Activated CD8-positive, alpha-beta memory T cell treated with anti-CD3 and anti-CD28 coated beads, Interleukin-2, amount 50 U/mL, for 24 hours (primary cell): ENCODE measurements around the gene VPREB1.
A peak's percentile ranks its signal among the peaks of the same experiment; 100 is the strongest.
"Not testable (repeated sequence)": the region's sequence is repeated elsewhere in the genome, so short reads cannot be mapped to it uniquely, and the experiment has no call there.

Experiments
- DNase-seq: peaks from one replicate; pipeline ENCODE4 v3.0.0-alpha.2; 2020; ENCODE audit errors: extremely low read depth

The VPREB1 gene, protein sequence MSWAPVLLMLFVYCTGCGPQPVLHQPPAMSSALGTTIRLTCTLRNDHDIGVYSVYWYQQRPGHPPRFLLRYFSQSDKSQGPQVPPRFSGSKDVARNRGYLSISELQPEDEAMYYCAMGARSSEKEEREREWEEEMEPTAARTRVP

DNA sequence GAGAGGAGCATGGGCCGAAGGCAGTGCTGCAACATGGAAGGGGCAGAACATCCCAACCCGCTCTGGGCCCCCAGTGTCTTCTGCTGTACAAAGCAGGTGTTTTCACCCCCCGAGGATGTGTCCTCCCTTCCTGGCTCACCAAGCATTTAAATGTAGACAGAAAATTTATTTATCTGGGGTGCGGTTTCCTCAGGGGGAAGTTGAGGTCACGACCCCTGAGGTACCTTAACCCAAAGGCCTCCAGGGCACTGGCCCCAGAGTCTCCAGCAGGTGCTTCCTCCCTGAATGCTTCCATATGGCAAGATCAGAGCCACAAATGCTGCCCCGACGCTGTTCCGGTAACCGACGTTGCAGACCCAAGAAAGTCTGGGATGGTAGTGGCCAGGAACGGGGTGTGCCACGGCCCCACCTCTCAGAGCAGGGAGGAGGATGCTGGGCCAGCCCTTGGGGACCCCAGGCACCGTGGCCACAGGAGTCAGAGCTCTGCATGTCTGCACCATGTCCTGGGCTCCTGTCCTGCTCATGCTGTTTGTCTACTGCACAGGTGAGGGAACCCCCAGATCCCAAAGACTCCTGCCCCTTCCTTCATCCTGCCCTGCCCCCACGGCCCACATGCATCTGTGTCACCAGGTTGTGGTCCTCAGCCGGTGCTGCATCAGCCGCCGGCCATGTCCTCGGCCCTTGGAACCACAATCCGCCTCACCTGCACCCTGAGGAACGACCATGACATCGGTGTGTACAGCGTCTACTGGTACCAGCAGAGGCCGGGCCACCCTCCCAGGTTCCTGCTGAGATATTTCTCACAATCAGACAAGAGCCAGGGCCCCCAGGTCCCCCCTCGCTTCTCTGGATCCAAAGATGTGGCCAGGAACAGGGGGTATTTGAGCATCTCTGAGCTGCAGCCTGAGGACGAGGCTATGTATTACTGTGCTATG, at the start of gene VPREB1:
Gene VPREB1, plus strand, starts transcription at position 471 of the 935 bp plus-strand sequence. Its CDS starts 28 bp downstream, at position 499.
- DNase-seq: no peak

DNA sequence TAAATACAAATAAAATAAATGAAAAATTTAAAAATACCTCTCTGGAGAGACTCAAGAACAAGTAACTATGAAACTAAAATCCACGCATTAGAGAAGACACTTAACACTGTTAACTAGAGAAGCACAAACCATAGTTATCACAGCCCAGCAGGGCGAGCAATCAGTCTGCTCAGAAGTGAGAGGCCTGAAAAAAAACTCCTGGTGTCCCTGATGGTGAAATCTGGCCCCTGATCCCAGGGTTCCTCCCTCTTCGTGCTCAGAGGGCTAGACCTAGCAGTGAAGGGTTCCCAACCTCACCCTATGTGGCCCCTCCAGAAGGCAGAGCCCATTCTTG, 49.7 kb upstream of the VPREB1 start:
- DNase-seq: no peak

DNA sequence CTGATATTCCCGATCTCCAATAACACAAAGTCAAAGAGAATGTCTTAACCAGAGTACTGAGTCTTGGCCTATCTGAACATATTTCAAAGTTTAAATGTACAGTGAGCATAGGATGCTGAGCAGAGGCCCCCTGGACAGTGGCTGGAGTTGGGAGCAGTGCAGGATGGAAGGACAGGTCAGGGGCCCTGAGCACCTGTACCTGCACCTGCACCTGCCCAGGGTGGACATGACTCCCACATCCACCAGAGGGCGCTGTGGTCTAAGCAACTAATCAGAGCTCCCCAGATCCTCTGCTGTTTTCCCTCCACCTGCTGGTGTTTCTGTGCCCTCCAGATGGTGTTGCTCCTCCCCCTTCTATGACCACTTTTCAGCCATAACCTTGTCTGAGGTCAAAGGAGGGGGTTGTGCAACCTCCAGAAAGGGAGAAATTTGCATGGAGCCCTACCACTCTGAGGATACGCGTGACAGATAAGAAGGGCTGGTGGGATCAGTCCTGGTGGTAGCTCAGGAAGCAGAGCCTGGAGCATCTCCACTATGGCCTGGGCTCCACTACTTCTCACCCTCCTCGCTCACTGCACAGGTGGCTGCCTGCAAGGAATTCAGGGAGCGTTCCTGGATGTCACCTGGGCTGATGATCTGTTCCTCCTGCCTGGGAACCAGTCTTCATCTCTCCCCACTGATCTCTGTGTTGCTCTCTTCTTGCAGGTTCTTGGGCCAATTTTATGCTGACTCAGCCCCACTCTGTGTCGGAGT, 49.1 kb upstream of the VPREB1 start:
- peak; percentile 69 for DNase-seq

- no peak for DNase-seq
Observed at GRCh38 chr22:22196018-22196533, 48.5 kb upstream of the VPREB1 start.

DNA sequence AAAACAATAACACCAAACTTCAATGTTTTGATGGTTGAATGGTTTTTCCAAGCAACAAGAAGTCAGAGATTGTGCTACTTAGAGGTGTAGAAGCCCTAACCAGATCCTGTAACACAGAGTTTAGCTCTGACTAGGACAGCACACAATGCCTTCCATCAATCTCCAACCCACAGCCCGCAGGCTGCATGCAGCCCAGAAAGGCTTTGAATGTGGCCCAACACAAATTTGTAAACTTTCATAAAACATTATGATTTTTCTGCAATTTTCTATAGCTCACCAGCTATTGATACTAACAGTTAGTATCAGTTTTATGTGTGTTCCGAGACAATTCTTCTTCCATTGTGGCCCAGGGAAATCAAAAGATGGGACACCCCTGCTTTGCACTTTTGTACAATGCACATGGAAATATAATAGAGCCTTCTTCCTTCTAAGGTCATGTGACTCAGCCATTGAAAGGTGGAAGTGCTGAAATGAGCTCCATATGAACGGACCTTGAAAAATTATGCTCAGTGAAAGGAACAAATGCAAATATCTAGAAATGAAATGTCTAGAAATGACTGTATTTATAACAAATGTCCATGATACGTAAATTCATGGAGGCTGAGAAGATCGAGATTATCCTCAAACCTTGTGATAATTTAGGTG, 47.6 kb upstream of the VPREB1 start:
- no peak for DNase-seq

DNA sequence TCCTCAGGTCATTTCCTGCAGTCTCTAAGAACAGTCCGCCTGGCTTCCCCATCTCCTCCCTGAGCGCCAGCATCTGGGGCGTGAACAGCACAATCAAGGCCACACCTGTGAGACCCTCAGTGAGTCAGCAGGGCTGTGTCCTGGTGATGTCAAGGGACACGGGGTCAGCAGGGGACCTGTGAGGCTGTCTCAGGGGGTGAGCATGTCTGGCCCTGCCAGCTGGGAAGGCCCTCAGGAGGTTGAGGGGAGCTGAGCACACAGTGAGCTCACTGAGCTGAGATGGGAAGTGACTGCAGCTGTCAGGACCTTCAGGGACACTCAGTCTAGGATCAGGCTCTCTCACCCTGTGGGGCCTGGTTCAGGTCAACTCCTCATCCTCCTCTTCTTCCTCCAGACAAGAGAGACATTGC, 46.6 kb upstream of the VPREB1 start:
- no peak for DNase-seq

- no peak for DNase-seq
Observed at GRCh38 chr22:22198751-22199150, 45.8 kb upstream of the VPREB1 start.

- no peak for DNase-seq
Observed at GRCh38 chr22:22199634-22200033, 45.0 kb upstream of the VPREB1 start.

- no peak for DNase-seq
Observed at GRCh38 chr22:22200569-22201184, 43.9 kb upstream of the VPREB1 start.

DNA sequence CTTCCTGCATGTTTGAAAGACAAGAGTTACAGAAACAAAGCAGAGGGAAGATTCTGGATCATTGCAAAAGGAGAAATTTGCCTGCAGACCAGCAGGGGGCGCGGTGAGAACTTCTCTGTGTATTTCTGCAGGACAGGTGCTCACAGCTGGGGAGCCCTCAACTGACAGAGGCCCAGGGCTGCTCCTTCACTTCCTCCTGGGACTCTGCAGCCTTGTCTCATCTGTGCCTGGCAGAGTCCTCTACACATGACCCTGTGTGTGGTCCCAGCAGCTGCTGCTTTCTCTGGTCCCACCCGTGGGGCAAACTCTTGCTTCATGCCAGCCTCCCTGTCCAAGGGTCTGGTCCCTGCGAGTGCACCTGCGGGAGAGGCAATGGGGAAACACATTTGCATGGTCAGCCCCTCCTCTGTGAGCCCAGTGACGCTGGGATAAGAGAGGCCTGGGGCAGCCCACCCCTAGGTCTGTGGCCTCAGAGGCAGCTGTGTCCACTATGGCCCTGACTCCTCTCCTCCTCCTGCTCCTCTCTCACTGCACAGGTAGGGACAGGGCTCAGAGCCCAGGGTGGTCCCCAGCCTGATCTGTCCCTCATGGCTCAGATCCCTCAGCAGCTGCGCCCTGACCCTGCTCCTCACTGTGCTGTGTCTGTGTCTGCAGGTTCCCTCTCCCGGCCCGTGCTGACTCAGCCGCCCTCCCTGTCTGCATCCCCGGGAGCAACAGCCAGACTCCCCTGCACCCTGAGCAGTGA, 43.2 kb upstream of the VPREB1 start:
- no peak for DNase-seq

DNA sequence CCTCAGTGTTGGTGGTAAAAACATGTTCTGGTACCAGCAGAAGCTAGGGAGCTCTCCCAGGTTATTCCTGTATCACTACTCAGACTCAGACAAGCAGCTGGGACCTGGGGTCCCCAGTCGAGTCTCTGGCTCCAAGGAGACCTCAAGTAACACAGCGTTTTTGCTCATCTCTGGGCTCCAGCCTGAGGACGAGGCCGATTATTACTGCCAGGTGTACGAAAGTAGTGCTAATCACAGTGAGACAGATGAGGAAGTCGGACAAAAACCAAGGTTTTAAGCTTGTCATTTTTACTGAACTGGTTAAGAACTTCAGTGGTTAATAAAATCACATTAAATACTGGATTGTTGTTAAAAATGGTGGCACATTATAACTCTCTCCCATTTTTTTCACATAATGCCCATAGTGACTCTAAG, 42.6 kb upstream of the VPREB1 start:
- no peak for DNase-seq

DNA sequence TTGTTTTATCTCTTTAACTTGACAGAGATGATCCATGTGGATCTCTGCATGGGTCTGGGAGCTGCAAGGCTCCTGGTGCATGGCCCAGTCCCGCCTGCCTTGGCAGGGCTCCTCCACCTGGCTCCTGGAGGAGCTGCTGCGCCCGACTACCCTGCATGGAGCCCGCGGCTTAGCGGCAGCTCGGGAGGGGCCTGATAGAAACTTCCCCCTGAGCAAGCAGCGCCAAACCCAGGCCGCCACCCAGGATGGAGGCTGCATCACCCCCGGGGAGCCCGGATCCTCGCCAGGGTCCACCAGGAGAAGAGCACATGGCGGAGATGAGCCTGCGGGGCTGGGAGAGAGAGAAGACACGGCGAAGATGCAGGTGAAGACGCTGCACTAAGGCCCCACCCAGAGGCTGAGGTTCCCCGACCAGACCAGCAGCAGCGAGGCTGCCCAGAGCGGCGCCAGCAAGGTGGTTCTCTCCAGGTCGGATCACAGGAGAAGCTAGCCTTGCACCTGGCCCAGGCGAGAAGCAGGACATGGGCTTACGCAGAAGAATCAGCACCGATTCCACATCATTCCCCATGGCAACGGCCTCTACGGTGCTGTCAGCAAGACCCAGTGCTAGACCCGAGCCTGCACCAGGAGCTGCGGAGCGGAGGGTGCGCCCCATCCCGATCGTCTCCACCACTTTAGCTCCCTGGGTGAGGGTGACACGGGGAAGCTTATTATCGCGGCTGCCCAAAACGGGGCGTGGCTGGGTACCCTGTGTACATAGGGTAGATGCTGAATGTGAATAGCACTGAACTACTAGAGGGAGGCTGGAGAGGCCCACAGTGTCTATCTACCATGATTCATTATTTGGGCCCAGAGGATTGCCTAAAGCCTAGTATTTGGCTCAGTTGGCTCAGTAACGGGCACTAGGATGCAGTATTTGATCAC, 41.3 kb upstream of the VPREB1 start:
- no peak for DNase-seq

DNA sequence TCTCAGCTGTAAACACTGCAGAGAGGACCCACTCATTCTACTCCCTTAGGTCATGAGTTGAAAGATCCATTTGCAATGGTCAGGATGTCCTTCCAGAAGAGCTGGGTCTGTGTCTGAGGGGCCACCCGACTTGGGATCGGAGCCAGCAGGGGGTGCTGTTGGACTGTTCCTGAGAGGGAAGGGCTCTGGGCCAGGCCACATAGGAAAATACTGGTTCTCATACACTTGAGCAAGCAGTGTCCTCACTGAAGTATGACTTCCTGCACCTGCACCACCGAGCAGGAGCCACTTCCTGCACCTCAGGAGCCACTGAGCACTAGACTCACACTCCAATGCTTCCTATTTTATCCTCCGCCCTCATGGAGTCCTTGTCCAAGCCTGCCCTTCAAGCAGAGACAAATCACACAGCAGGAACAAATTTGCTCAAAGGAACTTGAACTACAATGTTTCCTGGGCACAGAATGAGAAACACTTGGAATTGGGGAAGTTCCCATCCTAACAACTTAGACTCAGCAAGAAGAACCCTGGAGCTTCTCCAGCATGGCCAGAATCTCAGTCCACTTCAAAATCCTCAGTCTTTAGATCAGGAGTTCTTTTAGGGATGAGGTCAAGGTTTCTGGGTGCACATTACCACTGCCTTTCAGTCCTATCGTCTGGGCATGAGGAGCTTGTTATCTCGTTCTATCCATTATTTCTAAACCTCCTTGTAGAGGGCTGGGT, 36.6 kb upstream of the VPREB1 start:
- DNase-seq: peak; percentile 67

DNA sequence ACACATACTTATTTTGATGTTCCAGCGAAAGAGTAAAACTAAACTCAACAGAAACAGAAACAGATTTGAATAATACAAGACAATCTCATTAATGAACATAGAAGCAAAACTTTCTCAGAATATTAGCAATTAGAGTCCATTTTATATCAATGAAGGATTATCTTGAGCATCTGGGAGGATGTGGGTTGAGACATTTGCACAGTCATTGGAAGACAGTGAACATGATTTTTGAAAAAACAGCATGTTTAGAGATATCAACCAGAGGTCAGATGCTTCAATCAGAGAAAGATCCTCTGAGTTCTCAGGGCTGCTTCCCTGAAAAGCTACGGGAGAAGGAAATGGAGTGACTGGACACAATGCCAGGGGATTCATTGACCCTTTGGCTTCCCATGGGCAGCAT, 35.9 kb upstream of the VPREB1 start:
- DNase-seq: no peak

- DNase-seq: not testable (repeated sequence)
Observed at GRCh38 chr22:22209080-22209640, 35.4 kb upstream of the VPREB1 start.

DNA sequence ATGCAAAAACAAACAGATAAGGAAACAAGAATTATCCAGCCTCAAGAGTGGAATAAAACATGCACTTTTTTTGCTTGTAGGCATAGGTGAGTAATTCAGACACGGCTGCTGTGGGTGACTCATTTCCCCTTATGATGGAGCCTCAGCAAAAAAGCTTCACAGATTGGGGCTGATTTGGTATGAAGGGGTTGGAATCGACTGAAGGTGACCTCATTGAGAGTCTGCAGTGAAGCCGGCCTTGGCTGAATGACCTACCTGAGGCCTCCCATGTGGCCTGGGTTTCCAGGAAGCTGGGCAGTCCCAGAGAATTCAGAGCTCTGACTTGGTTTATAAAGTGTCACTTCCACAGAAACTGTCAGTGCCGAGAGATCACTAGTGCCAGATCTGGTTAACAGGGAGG, 34.2 kb upstream of the VPREB1 start:
- DNase-seq: peak; percentile 38

DNA sequence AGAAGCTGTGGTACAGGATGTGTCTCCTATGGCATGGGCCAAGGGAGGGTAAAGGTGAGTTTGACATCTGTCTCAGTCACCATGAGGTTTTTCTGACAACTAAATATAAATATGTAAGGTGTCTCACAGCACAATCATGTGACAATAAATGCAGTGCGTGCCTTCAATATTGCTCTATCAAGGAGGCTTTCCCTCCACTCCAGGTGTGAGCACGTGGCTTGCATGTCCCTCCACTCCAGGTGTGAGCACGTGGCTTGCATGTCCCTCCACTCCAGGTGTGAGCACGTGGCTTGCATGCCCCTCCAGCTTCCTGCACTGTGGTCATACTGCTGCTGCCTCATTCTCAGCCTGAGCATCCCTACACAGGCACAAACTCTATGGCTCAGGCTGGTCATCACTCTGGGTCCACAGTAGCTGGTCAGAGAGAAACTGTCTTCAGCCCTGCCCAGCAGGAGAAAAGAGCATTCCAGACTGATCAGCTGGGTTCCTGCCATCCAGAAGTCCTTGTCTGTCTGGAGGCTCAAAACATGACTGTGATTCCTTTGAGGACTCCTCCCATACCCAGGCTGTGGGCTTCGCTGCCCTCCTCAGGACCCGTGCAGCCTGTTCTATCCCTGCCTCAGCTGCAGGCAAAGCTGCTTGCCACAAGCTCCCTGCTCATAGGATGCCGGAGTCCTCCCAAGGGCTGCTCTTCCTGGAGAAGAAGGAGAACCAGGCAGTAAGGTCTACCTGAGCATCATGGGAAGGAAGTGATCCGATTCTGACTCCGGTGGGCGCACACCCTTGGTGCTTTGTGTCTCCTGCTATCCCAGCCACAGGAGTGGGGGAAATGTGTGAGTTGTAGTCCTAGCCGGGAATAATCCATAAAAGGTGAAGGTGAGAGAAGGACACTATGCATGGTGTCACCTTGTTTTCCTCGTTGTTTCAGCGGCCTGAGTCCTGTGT, 33.4 kb upstream of the VPREB1 start:
- no peak for DNase-seq

GRCh38 chr22:22213231-22213630, 31.4 kb upstream of the VPREB1 start:
- no peak for DNase-seq
